T1000 (cell line): ENCODE data around the gene EIF4B.
"Not testable (repeated sequence)": the region's sequence is repeated elsewhere in the genome, so short reads cannot be mapped to it uniquely, and the experiment has no call there.

Experiments
- DNase-seq: peaks from one replicate; lab custom pipeline; 2025; ENCODE audit warnings: mixed read lengths; lab: John Stamatoyannopoulos, UW

The EIF4B gene

DNA sequence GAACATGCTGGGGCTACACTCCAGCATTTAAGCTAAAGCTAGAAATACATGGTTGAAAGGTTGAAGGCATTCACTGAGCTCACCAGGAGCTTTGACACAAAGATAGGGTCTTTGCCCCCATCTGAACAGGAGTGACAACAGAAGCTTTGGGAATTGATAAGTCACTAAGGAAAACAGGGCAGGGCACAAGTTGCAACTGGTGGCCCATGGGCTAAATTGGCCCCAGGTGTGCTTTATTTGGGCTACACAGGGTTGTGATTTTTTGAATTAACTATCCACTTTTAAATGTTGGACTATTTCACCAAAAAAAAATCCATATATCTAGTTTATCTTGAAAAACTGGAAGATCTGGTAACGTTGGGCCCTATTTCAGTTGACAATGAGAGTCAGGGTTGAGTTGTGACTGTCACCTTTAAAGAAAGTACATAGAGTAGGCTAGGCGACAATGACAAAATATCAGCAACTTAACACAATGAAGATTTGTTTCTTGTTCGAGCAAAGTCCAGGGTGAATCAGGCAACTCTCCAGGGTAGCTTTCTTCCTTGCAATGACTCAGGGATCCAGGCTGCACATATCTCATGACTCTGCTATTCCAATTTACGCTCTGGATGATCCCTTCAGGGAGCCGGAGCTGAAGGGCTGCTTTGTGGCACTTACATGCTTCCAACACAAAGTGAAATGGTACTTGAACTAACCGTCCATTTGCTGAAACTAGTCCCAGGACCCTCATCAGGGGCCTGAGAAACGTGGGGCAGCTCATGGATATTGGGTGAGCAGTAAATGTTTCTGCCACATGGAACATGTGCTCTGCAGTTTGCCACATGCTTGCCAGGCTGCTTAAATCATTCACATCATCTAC, 13.3 kb upstream of the EIF4B start:
- peak; percentile 23 for DNase-seq

DNA sequence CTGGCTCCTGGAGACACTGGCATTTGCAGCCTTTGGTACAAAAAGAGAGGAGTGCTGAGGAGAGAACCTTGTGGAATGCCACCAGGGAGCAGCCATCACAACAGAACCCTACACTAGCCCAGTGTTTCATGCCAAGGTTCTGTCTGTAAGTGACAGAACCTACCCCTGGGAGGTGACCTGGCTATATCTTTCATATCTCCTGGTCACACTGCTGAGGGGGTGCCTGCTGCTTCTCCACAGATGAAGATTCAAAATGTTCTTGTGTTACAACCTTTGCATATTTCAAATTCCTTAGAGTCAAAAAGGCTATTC, 12.7 kb upstream of the EIF4B start:
- DNase-seq = no peak

DNA sequence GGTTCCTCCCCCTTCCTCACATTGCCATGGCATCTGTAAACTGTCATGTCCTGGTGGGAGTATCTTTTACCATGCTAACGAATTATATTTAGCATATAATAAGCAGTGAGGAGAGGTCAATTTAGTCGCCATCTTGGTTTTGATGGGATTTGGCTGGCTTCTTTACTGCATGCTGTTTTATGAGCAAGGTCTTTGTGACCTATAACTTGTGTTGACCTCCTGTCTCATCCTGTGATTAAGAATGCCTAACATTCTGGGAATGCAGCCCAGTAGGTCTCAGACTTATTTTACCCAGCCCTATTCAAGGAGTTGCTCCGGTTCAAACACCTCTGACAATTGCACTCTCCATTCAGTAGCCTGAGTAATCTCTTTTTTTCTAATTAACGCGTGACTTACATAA, 2.1 kb upstream of the EIF4B start:
- DNase-seq = no peak

DNA sequence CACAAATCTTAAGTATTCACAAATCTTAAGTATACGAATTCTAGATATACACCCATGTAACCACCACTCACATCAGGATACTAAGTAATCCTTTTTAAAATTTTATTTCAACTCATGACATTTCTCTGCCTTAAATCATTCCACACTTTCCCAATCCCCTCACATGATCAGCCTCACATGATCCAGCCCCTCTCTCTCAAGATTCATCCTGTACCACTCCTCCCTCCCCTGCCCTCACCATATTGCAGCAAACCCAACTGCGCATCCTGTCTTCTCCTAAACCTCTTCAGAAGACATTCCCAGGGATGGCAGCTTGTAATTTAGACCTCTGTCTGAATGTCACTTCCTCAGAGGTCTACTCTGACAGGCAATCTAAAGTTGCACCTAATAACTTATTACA, 1.7 kb upstream of the EIF4B start:
- no peak for DNase-seq

DNA sequence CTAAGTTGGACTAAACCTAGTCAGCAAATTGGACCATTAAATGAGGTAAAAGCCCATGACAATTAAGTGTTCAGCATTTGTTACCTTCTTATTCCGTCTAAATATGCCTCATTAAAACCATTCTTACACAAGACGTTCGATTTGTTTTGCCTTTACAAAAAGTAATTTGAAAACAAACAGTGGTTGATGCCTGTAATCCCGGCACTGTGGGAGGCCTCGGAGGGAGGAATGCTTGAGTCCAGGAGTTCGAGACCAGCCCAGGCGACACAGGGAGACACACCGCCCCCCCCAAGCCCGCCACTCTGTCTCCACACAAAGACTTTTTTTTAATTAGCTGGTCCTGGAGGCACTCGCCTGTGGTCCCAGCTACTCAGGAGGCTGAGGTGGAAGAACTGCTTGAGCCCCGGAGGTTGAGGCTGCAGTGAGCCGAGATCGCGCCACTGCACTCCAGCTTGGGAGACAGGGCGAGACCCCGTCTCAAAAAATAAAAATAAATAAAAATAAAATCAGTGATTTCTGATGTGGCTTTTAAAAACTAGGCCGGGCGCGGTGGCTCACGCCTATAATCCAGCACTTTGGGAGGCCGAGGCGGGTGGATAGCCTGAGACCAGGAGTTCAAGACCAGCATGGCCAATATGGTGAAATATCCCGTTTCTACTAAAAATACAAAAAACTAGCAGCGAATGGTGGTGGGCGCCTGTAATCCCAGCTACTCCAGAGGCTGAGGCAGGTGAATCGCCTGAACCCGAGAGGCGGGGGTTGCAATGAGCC, 856 bp upstream of the EIF4B start:
- DNase-seq = no peak

DNA sequence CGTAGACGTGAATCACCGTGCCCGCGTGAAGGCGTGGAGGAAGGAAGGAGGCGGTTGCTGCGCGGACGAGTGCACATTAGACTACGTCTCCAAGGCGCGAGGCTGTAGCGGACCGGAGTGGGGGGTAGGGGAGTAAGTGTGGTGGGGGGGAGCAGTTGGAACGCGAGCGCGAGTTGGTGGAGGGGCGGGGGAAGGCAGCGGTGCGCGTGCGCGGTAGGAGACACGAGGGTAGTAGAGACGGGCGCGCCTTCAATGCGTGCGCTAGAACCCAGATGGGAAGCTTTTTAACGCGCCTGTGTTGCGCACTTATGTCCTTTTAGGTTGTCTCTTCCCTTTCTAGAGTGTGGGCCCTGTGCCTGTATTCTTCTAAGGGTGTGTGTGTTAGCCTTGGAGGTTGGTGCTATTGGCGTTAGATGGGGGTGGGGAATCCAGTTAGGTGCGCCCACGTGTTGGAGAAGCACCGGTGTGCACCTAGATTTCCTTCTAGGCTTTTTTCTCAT, 604 bp downstream of the EIF4B start:
- peak; percentile 34 for DNase-seq

DNA sequence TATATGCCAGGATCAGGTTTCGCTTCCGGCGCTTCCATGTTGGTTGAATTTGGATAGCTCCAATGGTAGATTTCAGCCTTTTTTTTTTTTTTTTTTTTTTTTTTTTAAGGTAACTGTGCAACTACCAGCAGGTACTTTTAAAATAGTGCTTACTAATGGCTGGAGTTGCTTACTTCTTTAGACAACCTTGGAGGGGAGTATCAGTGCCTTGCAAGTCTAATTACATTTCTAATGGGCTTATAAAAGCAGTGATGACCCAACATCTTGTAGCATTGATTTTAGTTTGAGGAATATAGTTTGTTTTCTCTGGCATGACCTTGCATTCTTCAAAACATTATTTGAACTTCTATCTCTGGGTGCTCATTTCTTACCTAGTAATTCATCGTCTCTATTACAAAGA, 1.1 kb downstream of the EIF4B start:
- no peak for DNase-seq

DNA sequence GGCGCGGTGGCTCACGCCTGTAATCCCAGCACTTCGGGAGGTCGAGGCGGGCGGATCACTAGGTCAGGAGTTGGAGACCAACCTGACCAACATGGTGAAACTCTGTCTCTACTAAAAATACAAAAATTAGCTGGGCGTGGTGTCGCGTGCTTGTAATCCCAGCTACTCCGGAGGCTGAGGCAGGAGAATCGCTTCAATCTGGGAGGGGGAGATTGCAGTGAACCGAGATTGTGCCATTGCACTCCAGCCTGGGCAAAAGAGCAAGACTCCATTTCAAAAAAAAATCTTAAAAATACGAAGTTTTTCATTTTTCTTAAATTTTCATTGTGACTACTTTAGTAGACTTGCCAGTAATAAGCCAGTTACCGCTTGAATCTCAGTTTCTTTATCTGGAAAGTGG, 2.5 kb downstream of the EIF4B start:
- DNase-seq = not testable (repeated sequence)

DNA sequence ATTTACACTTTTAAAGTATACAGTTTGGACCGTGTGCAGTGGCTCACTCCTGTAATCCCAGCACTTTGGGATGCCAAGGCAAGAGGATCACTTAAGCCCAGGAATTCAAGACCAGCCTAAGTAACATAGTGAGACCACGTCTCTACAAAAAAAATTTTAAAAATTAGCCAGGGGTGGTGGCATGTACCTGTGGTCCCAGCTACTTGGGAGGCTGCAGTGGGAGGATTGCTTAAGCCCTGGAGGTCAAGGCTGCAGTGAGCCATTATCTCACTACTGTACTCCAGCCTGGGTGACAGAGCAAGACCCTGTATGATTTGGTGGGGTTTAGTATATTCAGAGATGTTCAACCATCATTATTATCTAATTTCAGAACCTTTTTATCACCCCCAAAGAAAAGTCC, 4.7 kb downstream of the EIF4B start:
- DNase-seq = no peak

DNA sequence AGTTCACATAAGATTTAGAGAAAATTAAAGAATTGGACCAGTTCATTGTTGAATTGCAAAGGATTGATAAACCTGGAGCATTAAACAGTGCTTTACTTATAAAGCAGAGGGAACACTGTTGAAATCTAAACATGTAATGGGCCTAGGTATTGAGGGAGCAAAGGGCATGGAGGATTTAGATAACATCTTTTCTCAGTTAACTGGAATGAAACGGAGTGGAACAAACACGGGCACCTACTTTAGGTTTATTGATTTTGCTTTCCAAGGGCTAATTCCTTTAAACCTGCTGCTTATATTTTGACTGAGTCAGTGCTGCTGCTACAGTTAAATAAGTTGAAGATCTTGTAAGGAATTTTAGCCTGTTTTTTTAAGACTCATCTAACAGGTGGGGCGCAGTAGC, 5.6 kb downstream of the EIF4B start:
- DNase-seq = no peak

DNA sequence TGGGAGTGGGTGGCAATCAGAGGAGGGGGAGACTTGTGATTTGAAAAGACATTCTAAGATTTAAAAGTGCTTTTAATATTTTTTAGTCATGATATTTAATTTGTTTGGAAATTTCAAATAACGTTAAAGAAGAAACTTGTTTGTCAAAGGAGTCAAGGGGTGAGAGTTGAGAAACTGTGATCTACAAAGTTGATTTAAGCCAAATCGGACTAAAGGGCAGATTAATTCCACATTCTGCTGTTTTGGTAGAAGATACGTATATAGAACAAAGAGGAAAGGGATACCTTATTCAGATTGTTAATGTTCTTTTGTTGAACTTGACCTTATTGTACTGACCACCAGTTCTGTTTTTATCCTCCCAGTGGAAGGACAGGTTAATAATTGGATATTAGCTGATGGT, 6.7 kb downstream of the EIF4B start:
- no peak for DNase-seq

DNA sequence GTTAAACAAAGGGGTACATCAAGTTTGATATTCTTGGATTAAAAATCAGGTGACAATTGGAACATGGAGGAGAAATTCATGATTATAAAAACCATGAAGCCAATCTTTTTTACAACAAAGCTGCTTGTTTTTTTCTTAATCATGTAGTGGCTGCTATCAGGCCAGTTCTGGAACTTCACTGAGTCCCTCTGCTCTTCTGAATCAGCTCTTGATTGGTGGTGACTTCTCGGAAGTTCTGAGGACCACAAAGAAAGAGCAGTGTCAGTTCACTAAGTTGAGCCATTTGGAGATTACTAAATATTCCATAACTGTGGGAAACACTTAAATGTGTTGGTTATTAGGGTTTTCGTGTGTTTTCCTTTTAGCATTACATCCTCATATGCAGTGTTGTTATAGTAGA, 8.5 kb downstream of the EIF4B start:
- no peak for DNase-seq

DNA sequence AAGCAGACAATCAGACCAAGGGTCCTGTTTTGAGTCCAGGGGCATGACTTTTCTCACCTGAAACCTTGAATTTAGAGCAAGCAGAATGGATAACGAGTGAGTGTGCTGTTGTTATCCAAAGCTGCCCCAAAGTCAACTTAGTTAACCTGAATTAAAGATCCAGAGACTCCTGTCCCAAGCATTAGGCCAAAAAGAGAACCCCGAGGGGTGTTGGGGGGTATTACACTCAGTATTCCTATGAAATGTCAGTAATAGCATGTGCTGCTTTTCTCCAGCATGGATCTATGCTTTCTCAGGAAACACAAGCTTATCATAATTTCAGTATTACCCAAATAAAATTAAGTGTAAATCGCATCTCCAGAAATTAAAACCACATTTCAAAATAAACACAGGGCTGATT, 19.0 kb downstream of the EIF4B start:
- DNase-seq = no peak

DNA sequence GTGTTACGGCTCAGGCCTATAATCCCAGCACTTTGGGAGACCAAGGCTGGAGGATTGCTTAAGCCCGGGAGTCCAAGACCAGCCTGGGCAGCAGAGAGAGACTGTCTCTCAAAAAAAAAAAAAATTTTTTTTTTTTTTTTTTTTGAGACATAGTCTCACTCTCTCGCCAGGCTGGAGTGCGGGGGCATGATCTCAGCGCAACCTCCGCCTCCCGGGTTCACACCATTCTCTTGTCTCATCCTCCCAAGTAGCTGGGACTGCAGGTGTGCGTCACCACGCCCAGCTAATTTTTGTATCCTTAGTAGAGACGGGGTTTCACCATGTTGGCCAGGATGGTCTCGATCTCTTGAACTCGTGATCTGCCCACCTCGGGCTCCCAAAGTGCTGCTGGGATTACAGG, 20.8 kb downstream of the EIF4B start:
- not testable (repeated sequence) for DNase-seq

DNA sequence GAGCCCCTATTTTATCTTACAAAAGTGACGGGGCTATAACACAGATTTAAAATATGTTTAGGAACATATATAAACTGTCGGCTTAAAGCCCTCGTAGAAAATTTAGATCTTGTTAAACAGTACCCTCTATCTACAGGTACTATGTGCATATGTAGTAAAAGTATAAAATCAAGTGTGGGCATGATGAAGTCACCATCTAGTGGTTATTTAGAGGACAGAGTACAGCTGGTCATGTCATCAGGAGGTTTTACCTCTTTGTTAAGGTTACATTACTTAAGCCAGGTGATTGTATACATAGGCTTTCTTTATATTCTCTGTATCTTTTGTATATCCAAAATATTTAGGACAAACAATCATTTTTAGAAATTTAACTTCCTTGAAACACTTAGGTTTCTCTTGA, 25.4 kb downstream of the EIF4B start:
- no peak for DNase-seq

DNA sequence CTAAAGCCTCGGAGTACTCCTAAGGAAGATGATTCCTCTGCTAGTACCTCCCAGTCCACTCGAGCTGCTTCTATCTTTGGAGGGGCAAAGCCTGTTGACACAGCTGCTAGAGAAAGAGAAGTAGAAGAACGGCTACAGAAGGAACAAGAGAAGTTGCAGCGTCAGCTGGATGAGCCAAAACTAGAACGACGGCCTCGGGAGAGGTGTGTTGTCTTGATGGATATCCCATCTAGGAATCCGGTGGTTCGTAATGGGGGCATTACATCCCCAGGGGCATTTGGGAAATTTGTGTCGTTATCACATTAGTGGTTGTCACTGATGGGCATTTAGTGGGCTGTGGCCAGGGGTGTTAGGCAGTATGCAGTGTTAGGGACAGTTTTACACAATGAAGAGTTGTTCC, 27.6 kb downstream of the EIF4B start:
- DNase-seq = not testable (repeated sequence)

DNA sequence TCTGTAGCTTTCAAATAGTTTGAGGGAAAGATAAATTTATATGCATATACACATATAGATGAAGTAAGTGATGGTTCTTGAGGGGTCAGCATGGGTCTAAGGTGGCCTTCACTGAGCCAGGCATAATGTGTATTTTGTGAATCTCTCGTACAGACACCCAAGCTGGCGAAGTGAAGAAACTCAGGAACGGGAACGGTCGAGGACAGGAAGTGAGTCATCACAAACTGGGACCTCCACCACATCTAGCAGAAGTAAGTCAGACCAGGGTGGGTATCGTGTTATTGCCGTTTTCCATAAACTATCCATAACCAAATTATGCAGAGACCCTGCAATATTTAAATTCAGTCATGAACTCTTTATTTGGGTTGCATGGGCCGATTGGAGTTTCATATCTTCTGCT, 28.2 kb downstream of the EIF4B start:
- DNase-seq = no peak

DNA sequence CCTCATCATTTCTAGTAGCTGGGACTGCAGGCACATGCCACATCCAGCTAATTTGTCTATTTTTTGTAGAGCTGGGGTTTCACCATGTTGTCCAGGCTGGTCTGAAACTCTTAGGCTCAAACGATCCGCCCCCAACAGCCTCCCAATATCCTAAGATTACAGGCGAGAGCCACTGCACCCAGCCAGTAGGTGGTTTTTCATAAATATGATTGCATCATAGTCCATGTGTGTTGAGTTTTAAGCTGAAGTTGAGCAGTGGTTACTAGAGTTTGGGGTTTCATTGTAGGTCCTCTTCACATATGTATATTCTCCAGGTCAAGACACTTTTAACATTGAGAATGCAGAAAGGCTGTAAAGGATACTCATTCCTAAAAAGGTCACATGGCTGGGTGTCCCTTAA, 30.5 kb downstream of the EIF4B start:
- no peak for DNase-seq

DNA sequence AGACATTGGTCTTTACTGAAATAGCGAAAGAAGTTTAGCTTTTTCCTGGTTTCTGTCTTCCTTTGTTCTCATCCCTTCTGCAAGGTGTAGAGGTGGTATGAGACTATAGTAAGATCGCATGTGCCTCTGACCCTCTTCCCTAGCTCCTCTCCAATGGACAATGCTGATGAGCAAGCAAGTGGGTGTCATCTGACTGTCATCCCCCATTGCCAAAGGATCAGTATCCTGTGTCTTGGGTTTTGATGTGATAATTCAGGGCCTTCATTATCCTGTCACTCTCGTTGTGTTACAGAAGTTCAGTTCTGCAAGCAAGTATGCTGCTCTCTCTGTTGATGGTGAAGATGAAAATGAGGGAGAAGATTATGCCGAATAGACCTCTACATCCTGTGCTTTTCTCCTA, 33.6 kb downstream of the EIF4B start:
- DNase-seq = no peak

DNA sequence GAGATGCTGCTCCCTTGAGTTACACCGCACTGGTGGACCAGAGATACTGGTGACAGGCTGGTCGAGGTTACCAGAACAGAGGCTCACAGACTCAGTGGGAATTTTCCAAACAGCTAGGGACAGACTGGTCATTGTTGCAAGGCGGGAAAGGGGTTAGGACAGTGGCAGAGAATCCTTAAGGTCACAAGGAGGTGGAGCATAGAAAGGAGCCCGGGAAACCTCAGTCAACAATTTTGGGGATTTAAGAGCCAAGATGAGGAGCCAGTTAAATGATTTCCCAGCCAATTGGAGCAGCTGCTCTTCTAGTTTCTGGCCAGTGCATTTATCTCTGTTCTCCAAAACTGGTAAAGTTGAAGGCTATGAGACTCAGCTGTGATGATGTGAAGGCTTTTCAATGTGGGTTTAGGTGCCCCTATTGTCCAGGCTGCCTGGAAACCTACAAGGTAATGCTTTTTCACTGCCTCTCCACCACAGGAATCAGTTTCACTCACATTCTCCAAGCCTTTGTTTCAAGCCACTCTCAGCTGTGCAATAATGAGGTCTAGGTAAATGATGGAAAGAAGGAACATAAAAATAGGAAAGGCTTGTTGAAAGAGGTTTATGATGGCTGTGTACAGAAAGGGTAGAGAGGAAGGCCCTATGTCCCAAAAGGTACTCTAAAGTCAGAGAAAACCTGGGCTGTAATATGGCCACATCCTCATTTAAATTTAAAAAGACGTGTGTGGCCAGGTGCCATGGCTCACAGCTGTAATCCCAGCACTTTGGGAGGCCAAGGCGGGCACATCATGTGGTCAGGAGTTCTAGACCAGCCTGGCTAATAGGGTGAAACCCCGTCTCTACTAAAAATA, 36.6 kb downstream of the EIF4B start:
- no peak for DNase-seq

DNA sequence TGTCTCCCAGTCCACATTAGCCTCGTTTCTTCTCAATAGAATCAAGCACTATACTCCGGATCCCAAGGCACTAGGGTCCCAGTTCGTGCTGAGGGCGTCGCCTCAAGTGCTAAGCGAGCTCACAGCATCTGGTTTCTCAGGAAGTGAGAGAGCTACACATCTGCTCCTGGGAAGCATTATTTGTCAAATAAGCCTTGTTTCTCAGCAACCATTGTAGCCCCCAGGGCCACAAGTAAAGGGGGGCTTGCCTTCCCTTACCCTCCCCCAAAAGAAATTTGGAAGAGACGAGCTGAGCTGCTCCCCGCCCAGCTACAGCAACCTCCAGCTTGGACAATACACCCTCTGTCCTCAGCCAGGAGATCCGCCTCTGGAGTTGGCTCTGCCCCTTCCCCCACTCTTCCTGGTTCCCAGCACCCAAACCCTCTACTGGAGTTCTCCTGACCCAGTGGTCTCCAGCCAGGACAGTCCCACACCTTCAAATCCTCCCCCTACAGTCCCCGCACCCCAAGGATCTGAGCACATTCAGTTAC, 37.9 kb downstream of the EIF4B start:
- DNase-seq = no peak
